Muscle layer of duodenum (tissue), 2 donors: ENCODE results near the gene FGFR4.

Experiments used
- H3K27ac ChIP-seq: one replicate; pipeline ENCODE4 v1.7.0; 2013; ENCODE audit warnings: mild to moderate bottlenecking, low read length
- H3K27me3 ChIP-seq: one replicate; pipeline ENCODE4 v1.7.0; 2013; ENCODE audit warnings: low read depth, mild to moderate bottlenecking, control low read depth, low read length
- H3K36me3 ChIP-seq, 2 donors: one replicate each; pipeline ENCODE4 v1.7.0; 2013; ENCODE audit warnings: low read length in 2 of 2, control low read depth in 1 of 2, mild to moderate bottlenecking in 1 of 2; ENCODE audit not compliant: insufficient read depth in 2 of 2, control insufficient read depth in 1 of 2
- H3K4me1 ChIP-seq, 2 donors: one replicate each; pipeline ENCODE4 v1.7.0; 2013; ENCODE audit warnings: low read length in 2 of 2, mild to moderate bottlenecking in 2 of 2, control low read depth in 1 of 2, moderate library complexity in 1 of 2; ENCODE audit not compliant: insufficient read depth in 2 of 2, control insufficient read depth in 1 of 2
- H3K4me3 ChIP-seq, 2 donors: one replicate each; pipeline ENCODE4 v1.7.0; 2013; ENCODE audit warnings: low read length in 2 of 2, low read depth in 1 of 2, mild to moderate bottlenecking in 1 of 2
- H3K9me3 ChIP-seq, 2 donors: one replicate each; pipeline ENCODE4 v1.7.0; 2013; ENCODE audit warnings: low read length in 2 of 2, control low read depth in 1 of 2, mild to moderate bottlenecking in 1 of 2; ENCODE audit not compliant: control insufficient read depth in 1 of 2
- donor health status: healthy.

The FGFR4 gene

GRCh38 chr5:177126771-177127170 lies 40.1 kb downstream of the FGFR4 start:
- Histone ChIP-seq H3K27ac (no peak overlapping the region), H3K36me3 (no peaks in the 10 kb centered on the region), H3K4me3 (no peak overlapping the region), H3K27me3 (no peaks in the 10 kb centered on the region), H3K4me1 (no peaks in the 10 kb centered on the region), H3K9me3 (no peaks in the 10 kb centered on the region)

- Histone ChIP-seq H3K27me3 (no peaks in the 10 kb centered on the region), H3K27ac (no peak overlapping the region), H3K4me1 (no peaks in the 10 kb centered on the region), H3K4me3 (no peak overlapping the region), H3K36me3 (no peaks in the 10 kb centered on the region), H3K9me3 (no peaks in the 10 kb centered on the region)
Measured at GRCh38 chr5:177128551-177128981, 41.9 kb downstream of the FGFR4 start.

GRCh38 chr5:177130211-177131018 lies 43.7 kb downstream of the FGFR4 start:
- H3K27me3 ChIP-seq, result no peaks in the 10 kb centered on the region
- peaks cover 8 to 10% of the 10 kb centered on the region in 2 donors for H3K4me1 ChIP-seq
- no peak overlapping the region for H3K4me3 ChIP-seq
- H3K9me3 ChIP-seq, result no peaks in the 10 kb centered on the region
- H3K27ac ChIP-seq, result no peak overlapping the region
- H3K36me3 ChIP-seq, result peaks cover 0 to 4% of the 10 kb centered on the region in 2 donors

GRCh38 chr5:177131019-177131320 lies 44.3 kb downstream of the FGFR4 start:
- no peak overlapping the region for H3K27ac ChIP-seq
- peaks cover 13 to 16% of the 10 kb centered on the region in 2 donors for H3K4me1 ChIP-seq
- H3K36me3 ChIP-seq, result peaks cover 0 to 8% of the 10 kb centered on the region in 2 donors
- H3K27me3 ChIP-seq, result no peaks in the 10 kb centered on the region
- no peak overlapping the region for H3K4me3 ChIP-seq
- H3K9me3 ChIP-seq, result no peaks in the 10 kb centered on the region

GRCh38 chr5:177131352-177132135 lies 44.8 kb downstream of the FGFR4 start:
- H3K36me3 ChIP-seq, result peaks cover 0 to 8% of the 10 kb centered on the region in 2 donors
- no peaks in the 10 kb centered on the region for H3K27me3 ChIP-seq
- no peak overlapping the region for H3K27ac ChIP-seq
- H3K9me3 ChIP-seq, result no peaks in the 10 kb centered on the region
- H3K4me3 ChIP-seq, result no peak overlapping the region
- H3K4me1 ChIP-seq, result peaks cover 19 to 22% of the 10 kb centered on the region in 2 donors

GRCh38 chr5:177132136-177133095 lies 45.7 kb downstream of the FGFR4 start:
- peaks cover 27 to 30% of the 10 kb centered on the region in 2 donors for H3K4me1 ChIP-seq
- peak overlapping the region; percentile 33 to 55 for H3K4me3 ChIP-seq
- no peaks in the 10 kb centered on the region for H3K27me3 ChIP-seq
- H3K27ac ChIP-seq, result peak overlapping the region; percentile 23
- H3K9me3 ChIP-seq, result no peaks in the 10 kb centered on the region
- peaks cover 0 to 12% of the 10 kb centered on the region in 2 donors for H3K36me3 ChIP-seq

- Histone ChIP-seq H3K4me3 (peak within 1 kb of the TSS; percentile 71 to 77), H3K36me3 (peaks cover 0 to 12% of the 10 kb centered on the region in 2 donors), H3K27me3 (no peaks in the 10 kb centered on the region), H3K9me3 (no peaks in the 10 kb centered on the region), H3K27ac (peak within 1 kb of the TSS; percentile 82), H3K4me1 (peaks cover 29 to 36% of the 10 kb centered on the region in 2 donors)
Measured at GRCh38 chr5:177133096-177133852, 46.6 kb downstream of the FGFR4 start, which contains the start of gene NSD1. TSS of gene NSD1 (plus strand) at chr5:177133773. CDS start at chr5:177135104, 1,331 bp downstream.

- Histone ChIP-seq H3K36me3 (peaks cover 0 to 12% of the 10 kb centered on the region in 2 donors), H3K27ac (peak overlapping the region; percentile 82), H3K4me1 (peaks cover 29 to 36% of the 10 kb centered on the region in 2 donors)
Measured at GRCh38 chr5:177133853-177134696, 47.4 kb downstream of the FGFR4 start.

GRCh38 chr5:177134697-177135225 lies 48.0 kb downstream of the FGFR4 start:
- Histone ChIP-seq H3K4me1 (peaks cover 29 to 39% of the 10 kb centered on the region in 2 donors), H3K27me3 (no peaks in the 10 kb centered on the region), H3K9me3 (no peaks in the 10 kb centered on the region), H3K27ac (peak overlapping the region; percentile 82), H3K36me3 (peaks cover 0 to 12% of the 10 kb centered on the region in 2 donors), H3K4me3 (peak overlapping the region; percentile 71 to 77)

More at GRCh38 chr5:177133853-177134696, 47.4 kb downstream of the FGFR4 start:
- Histone ChIP-seq H3K27me3 (no peaks in the 10 kb centered on the region), H3K9me3 (no peaks in the 10 kb centered on the region), H3K4me3 (peak overlapping the region; percentile 71 to 77)
